ENCODE results near the gene KIF1C. TPM values are rescaled to one million over a fixed set of nuclear protein-coding genes. Genes with fewer than 3 reads are reported as not detected.

The KIF1C gene
- total and polyA plus RNA-seq, 2 donors (not counting 1 experiment from before 2014, with no cell fraction given), result 5.7 to 29.6 TPM

DNA sequence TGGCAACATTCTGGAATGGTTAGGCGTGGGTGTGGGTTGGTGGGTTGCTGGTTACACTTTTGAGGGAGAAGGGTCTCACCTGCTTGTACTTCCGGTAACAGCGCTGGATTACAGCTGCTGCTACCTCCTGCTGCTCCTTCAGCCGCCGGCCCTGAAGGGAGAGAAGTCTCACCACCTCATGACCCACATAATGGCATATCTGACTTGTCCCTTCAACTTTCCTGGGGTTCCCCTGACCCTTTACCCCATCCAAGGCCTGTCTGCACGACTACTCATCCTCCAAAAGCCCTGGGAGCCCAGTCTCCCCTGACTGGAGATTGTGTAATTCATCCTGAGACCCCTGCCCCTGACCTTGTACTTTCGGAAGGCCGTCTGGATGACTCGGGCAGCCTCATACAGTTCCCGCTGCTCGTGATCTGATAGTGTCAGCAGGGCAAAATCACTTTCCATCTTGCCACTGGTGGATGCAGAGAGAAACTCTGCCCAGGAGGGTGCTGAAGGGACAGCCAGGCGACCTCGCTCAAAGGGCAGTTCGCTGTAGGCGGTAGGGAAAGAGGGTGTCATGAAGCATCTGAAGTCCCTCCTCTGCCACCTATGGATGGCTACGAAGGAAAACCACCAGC, 28.1 kb upstream of the KIF1C start:
- peak overlapping the region; percentile 82 for H3K27ac Mint-ChIP-seq
- Histone ChIP-seq H3K4me3 (ENCODE audit: control extremely low read depth in 1 of 5, extremely low read depth in 1 of 5, insufficient read depth in 1 of 5, low read depth in 2 of 5, low read length in 4 of 5) (no peak overlapping the region), H3K4me2 (replicated peaks; ENCODE audit: low read depth, low read length, poor library complexity, severe bottlenecking) (no peak overlapping the region), H3K36me3 (replicated peaks in 1 of 2; ENCODE audit: control extremely low read depth in 1 of 2, control insufficient read depth in 1 of 2, extremely low read depth in 1 of 2, insufficient read depth in 2 of 2, low read length in 1 of 2) (peaks cover 0 to 27% of the 10 kb centered on the region in 2 experiments), H4K20me1 (ENCODE audit: control insufficient read depth, insufficient read depth, low read length, poor library complexity, severe bottlenecking) (no peaks in the 10 kb centered on the region), H2AFZ (ENCODE audit: insufficient read depth, low read depth, low read length, poor library complexity, severe bottlenecking) (no peak overlapping the region), H3K27ac (ENCODE audit: low read length in 2 of 2) (no peak overlapping the region), H3K27me3 (replicated peaks in 1 of 4; ENCODE audit: control extremely low read depth in 1 of 4, control insufficient read depth in 3 of 4, insufficient read depth in 4 of 4, low read length in 3 of 4) (no peaks in the 10 kb centered on the region), H3K9me3 (ENCODE audit: control extremely low read depth in 1 of 3, control insufficient read depth in 2 of 3, insufficient read depth in 1 of 3, low read length in 2 of 3) (no peaks in the 10 kb centered on the region), H3K79me2 (ENCODE audit: control insufficient read depth, insufficient read depth, low read length) (peaks cover 24% of the 10 kb centered on the region), H3K4me1 (ENCODE audit: control insufficient read depth in 2 of 2, insufficient read depth in 2 of 2, low read length in 2 of 2) (peaks cover 17 to 22% of the 10 kb centered on the region in 2 donors), H3K9ac (ENCODE audit: low read length) (no peak overlapping the region)
- H3K4me3 Mint-ChIP-seq, result no peak overlapping the region
- DNase-seq (no peak), ATAC-seq (ENCODE audit: low read depth) (no peak)
- TF ChIP-seq, protein P1, sequence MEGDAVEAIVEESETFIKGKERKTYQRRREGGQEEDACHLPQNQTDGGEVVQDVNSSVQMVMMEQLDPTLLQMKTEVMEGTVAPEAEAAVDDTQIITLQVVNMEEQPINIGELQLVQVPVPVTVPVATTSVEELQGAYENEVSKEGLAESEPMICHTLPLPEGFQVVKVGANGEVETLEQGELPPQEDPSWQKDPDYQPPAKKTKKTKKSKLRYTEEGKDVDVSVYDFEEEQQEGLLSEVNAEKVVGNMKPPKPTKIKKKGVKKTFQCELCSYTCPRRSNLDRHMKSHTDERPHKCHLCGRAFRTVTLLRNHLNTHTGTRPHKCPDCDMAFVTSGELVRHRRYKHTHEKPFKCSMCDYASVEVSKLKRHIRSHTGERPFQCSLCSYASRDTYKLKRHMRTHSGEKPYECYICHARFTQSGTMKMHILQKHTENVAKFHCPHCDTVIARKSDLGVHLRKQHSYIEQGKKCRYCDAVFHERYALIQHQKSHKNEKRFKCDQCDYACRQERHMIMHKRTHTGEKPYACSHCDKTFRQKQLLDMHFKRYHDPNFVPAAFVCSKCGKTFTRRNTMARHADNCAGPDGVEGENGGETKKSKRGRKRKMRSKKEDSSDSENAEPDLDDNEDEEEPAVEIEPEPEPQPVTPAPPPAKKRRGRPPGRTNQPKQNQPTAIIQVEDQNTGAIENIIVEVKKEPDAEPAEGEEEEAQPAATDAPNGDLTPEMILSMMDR (IDR thresholded peaks at IDR 0.05), result no peak
- no peak for TF ChIP-seq EZH2 (IDR thresholded peaks at IDR 0.05; ENCODE audit: borderline replicate concordance, insufficient read depth, low read depth, low read length, poor library complexity, severe bottlenecking)
- H3K9me3 Mint-ChIP-seq (ENCODE audit: insufficient read depth), result no peaks in the 10 kb centered on the region
- H3K27me3 Mint-ChIP-seq, result no peaks in the 10 kb centered on the region
- intact Hi-C loops (cut with micrococcal nuclease), result loop anchor here (5.0 kb wide), 1 partner anchor 48 kb away; no protein-coding TSS in a partner anchor
- POLR2A ChIA-PET, result interaction anchor here (1.0 to 4.7 kb wide), 2 partner anchors 21 to 30 kb away, joined by 3 to 81 read pairs; partner anchors contain the start of genes PFN1, RNF167 and SLC25A11
- CTCF ChIA-PET, result interaction anchor here (1.0 to 4.3 kb wide), 5 partner anchors 9 to 61 kb away, joined by 3 to 32 read pairs (median 4); partner anchors contain the start of genes RNF167 and SLC25A11
- H3K4me1 Mint-ChIP-seq, result peaks cover 15% of the 10 kb centered on the region
- 98% methylated on average over 11 of the region's 16 CpGs for WGBS (ENCODE audit: insufficient coverage)

DNA sequence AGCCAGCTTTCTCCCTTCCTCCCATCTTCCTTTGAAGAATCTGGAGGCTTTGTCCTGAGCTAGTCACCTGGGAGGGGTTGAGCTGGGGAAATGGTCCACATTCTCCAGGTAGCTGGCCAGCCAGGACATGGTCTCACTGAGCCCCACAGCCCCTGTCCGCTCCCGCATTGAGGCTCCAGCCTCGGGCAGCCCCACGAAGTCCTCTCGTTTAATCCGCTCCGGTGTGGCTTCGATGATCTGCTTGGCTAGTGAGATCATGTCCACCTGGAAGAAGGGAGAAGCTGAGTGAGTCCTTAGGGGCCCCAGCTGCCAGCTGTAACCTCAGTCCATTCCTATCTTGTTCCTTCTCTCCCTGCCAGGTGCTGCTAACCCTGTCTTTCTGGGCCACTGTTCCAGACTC, 27.5 kb upstream of the KIF1C start:
- no peak for ATAC-seq (ENCODE audit: low read depth)
- no peaks in the 10 kb centered on the region for H4K20me1 ChIP-seq (ENCODE audit: control insufficient read depth, insufficient read depth, low read length, poor library complexity, severe bottlenecking)
- ChIA-PET CTCF (interaction anchor here (1.0 to 4.3 kb wide), 2 partner anchors 16 to 62 kb away, joined by 3 to 32 read pairs; no protein-coding TSS in a partner anchor), POLR2A (interaction anchor here (0.6 to 1.3 kb wide), 3 partner anchors 9 to 30 kb away, joined by 3 to 8 read pairs (median 4); partner anchors contain the start of genes PFN1, RNF167 and SLC25A11)
- H3K4me3 Mint-ChIP-seq, result no peak overlapping the region
- H3K9me3 ChIP-seq (ENCODE audit: control extremely low read depth in 1 of 3, control insufficient read depth in 2 of 3, insufficient read depth in 1 of 3, low read length in 2 of 3), result no peaks in the 10 kb centered on the region
- no peak overlapping the region for H3K4me2 ChIP-seq (replicated peaks; ENCODE audit: low read depth, low read length, poor library complexity, severe bottlenecking)
- TF ChIP-seq, protein P1 (IDR thresholded peaks at IDR 0.05), result no peak
- TF ChIP-seq EZH2 (IDR thresholded peaks at IDR 0.05; ENCODE audit: borderline replicate concordance, insufficient read depth, low read depth, low read length, poor library complexity, severe bottlenecking), result no peak
- H3K79me2 ChIP-seq (ENCODE audit: control insufficient read depth, insufficient read depth, low read length), result peaks cover 18% of the 10 kb centered on the region
- no peak for DNase-seq
- peaks cover 13% of the 10 kb centered on the region for H3K4me1 Mint-ChIP-seq
- H3K9me3 Mint-ChIP-seq (ENCODE audit: insufficient read depth), result no peaks in the 10 kb centered on the region
- no peaks in the 10 kb centered on the region for H3K27me3 ChIP-seq (replicated peaks in 1 of 4; ENCODE audit: control extremely low read depth in 1 of 4, control insufficient read depth in 3 of 4, insufficient read depth in 4 of 4, low read length in 3 of 4)
- 98% methylated on average over 7 of the region's 8 CpGs for WGBS (ENCODE audit: insufficient coverage)
- H3K4me3 ChIP-seq (ENCODE audit: control extremely low read depth in 1 of 5, extremely low read depth in 1 of 5, insufficient read depth in 1 of 5, low read depth in 2 of 5, low read length in 4 of 5), result no peak overlapping the region
- no peak overlapping the region for H2AFZ ChIP-seq (ENCODE audit: insufficient read depth, low read depth, low read length, poor library complexity, severe bottlenecking)
- intact Hi-C loops (cut with micrococcal nuclease), result no loop called here
- peak overlapping the region; percentile 73 for H3K27ac Mint-ChIP-seq
- no peak overlapping the region for H3K27ac ChIP-seq (ENCODE audit: low read length in 2 of 2)
- H3K27me3 Mint-ChIP-seq, result no peaks in the 10 kb centered on the region
- H3K9ac ChIP-seq (ENCODE audit: low read length), result no peak overlapping the region
- H3K36me3 ChIP-seq (replicated peaks in 1 of 2; ENCODE audit: control extremely low read depth in 1 of 2, control insufficient read depth in 1 of 2, extremely low read depth in 1 of 2, insufficient read depth in 2 of 2, low read length in 1 of 2), result peaks cover 0 to 33% of the 10 kb centered on the region in 2 experiments
- H3K4me1 ChIP-seq (ENCODE audit: control insufficient read depth in 2 of 2, insufficient read depth in 2 of 2, low read length in 2 of 2), result peaks cover 17 to 22% of the 10 kb centered on the region in 2 donors
